HG03139 (cell line): ENCODE measurements around the gene SLF2.

Experiments used
- ATAC-seq: cut with Tn5 transposase; IDR thresholded peaks from one replicate; pipeline ENCODE4 v1.9.1; 2021; ENCODE audit not compliant: unreplicated experiment

Gene SLF2

GRCh38 chr10:100978121-100978900 lies 65.5 kb downstream of the SLF2 start:
- no peak for ATAC-seq

GRCh38 chr10:100978901-100979195 lies 66.1 kb downstream of the SLF2 start:
- ATAC-seq, result no peak

GRCh38 chr10:100979791-100980272 lies 67.1 kb downstream of the SLF2 start:
- ATAC-seq, result no peak

GRCh38 chr10:100980311-100980710 lies 67.5 kb downstream of the SLF2 start:
- no peak for ATAC-seq

- no peak for ATAC-seq
Measured at GRCh38 chr10:100980711-100981110, 67.9 kb downstream of the SLF2 start.

GRCh38 chr10:100981178-100981772 lies 68.5 kb downstream of the SLF2 start:
- no peak for ATAC-seq

- ATAC-seq, result no peak
Measured at GRCh38 chr10:100982916-100983830, 70.4 kb downstream of the SLF2 start.

GRCh38 chr10:100983868-100984671 lies 71.3 kb downstream of the SLF2 start:
- ATAC-seq, result no peak

- ATAC-seq, result no peak
Measured at GRCh38 chr10:100984672-100985177, 72.0 kb downstream of the SLF2 start.

GRCh38 chr10:100985336-100985735 lies 72.6 kb downstream of the SLF2 start:
- no peak for ATAC-seq

GRCh38 chr10:100986623-100986951 lies 73.8 kb downstream of the SLF2 start:
- no peak for ATAC-seq

GRCh38 chr10:100986952-100987684 lies 74.4 kb downstream of the SLF2 start, which contains the start of the genes MRPL43 and TWNK:
Gene MRPL43 (minus strand): TSS chr10:100987497. CDS start chr10:100987443, 54 bp downstream.
Gene TWNK (plus strand): TSS chr10:100987543. CDS start chr10:100988211, 668 bp downstream.
- ATAC-seq, result peak; percentile 76

- ATAC-seq, result no peak
Measured at GRCh38 chr10:100987685-100988049, 74.9 kb downstream of the SLF2 start.

- no peak for ATAC-seq
Measured at GRCh38 chr10:100988166-100988565, 75.4 kb downstream of the SLF2 start.

GRCh38 chr10:100989088-100989487 lies 76.3 kb downstream of the SLF2 start:
- no peak for ATAC-seq

- no peak for ATAC-seq
Measured at GRCh38 chr10:100993986-100994708, 81.4 kb downstream of the SLF2 start.

- no peak for ATAC-seq
Measured at GRCh38 chr10:100995181-100995580, 82.4 kb downstream of the SLF2 start.

- ATAC-seq, result no peak
Measured at GRCh38 chr10:100996678-100997359, 84.1 kb downstream of the SLF2 start.
